ENCODE data around the gene GOSR2. TPM values are rescaled to one million over a fixed set of nuclear protein-coding genes. Genes with fewer than 3 reads are reported as not detected.

Gene GOSR2
- total and polyA plus RNA-seq, 2 of the 13 experiments (the other 11 are each of a cell fraction or from before 2014, with no cell fraction given), result 61.5 to 63.9 TPM

GRCh38 chr17:46942441-46943217 lies 19.7 kb downstream of the GOSR2 start (continued):
- TF ChIP-seq, protein P1, sequence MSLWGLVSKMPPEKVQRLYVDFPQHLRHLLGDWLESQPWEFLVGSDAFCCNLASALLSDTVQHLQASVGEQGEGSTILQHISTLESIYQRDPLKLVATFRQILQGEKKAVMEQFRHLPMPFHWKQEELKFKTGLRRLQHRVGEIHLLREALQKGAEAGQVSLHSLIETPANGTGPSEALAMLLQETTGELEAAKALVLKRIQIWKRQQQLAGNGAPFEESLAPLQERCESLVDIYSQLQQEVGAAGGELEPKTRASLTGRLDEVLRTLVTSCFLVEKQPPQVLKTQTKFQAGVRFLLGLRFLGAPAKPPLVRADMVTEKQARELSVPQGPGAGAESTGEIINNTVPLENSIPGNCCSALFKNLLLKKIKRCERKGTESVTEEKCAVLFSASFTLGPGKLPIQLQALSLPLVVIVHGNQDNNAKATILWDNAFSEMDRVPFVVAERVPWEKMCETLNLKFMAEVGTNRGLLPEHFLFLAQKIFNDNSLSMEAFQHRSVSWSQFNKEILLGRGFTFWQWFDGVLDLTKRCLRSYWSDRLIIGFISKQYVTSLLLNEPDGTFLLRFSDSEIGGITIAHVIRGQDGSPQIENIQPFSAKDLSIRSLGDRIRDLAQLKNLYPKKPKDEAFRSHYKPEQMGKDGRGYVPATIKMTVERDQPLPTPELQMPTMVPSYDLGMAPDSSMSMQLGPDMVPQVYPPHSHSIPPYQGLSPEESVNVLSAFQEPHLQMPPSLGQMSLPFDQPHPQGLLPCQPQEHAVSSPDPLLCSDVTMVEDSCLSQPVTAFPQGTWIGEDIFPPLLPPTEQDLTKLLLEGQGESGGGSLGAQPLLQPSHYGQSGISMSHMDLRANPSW (CRISPR knock-in tag; IDR thresholded peaks at IDR 0.05; ENCODE audit: borderline replicate concordance), result no peak
- TF ChIP-seq ZNF570 (CRISPR knock-in tag; IDR thresholded peaks at IDR 0.05; ENCODE audit: borderline replicate concordance) (0 out of 2 replicates have a peak, but pooled peaks have one; percentile 5), SNAPC4 (CRISPR knock-in tag; IDR thresholded peaks at IDR 0.05) (no peak), RARA (CRISPR knock-in tag; IDR thresholded peaks at IDR 0.05) (0 out of 2 replicates have a peak, but pooled peaks have one; percentile 29), ZNF337 (CRISPR knock-in tag; IDR thresholded peaks at IDR 0.05; ENCODE audit: borderline replicate concordance, low read depth) (no peak), ZNF687 (CRISPR knock-in tag; IDR thresholded peaks at IDR 0.05) (no peak), LBX2 (CRISPR knock-in tag; IDR thresholded peaks at IDR 0.05; ENCODE audit: borderline replicate concordance) (no peak), PAXIP1 (CRISPR knock-in tag; conservative IDR thresholded peaks at IDR 0.05) (no peak), GATAD2A (CRISPR knock-in tag; IDR thresholded peaks at IDR 0.05) (peak; percentile 78), SAFB2 (CRISPR knock-in tag; IDR thresholded peaks at IDR 0.05; ENCODE audit: borderline replicate concordance, low read depth) (no peak), KAT2B (IDR thresholded peaks at IDR 0.05; ENCODE audit: borderline replicate concordance, low read depth, low read length) (no peak)

All from HepG2 (cell line).